Muscle layer of colon (tissue), 2 donors: ENCODE data around the gene TMEM86A.

ENCODE experiments used
- H3K27ac ChIP-seq: one replicate; pipeline ENCODE4 v1.7.0; 2013; ENCODE audit warnings: low read depth, mild to moderate bottlenecking, low read length, moderate library complexity
- H3K27me3 ChIP-seq, 2 donors: one replicate each; pipeline ENCODE4 v1.7.0; 2013; ENCODE audit warnings: low read length in 2 of 2, mild to moderate bottlenecking in 2 of 2; ENCODE audit not compliant: insufficient read depth in 2 of 2, control insufficient read depth in 1 of 2
- H3K36me3 ChIP-seq: one replicate; pipeline ENCODE4 v1.7.0; 2013; ENCODE audit warnings: mild to moderate bottlenecking, low read length; ENCODE audit not compliant: insufficient read depth
- H3K4me1 ChIP-seq: one replicate; pipeline ENCODE4 v1.7.0; 2013; ENCODE audit warnings: mild to moderate bottlenecking, low read length; ENCODE audit not compliant: insufficient read depth
- H3K4me3 ChIP-seq, 2 donors: one replicate each; pipeline ENCODE4 v1.7.0; 2013; ENCODE audit warnings: low read length in 2 of 2, low read depth in 1 of 2, mild to moderate bottlenecking in 1 of 2, moderate library complexity in 1 of 2
- H3K9ac ChIP-seq: one replicate; pipeline ENCODE4 v1.7.0; 2013; ENCODE audit warnings: low read length
- H3K9me3 ChIP-seq: one replicate; pipeline ENCODE4 v1.7.0; 2013; ENCODE audit warnings: mild to moderate bottlenecking, low read length
- donor health status: abdominal sarcoma.
- donor health status: Adenocarcinoma of cecum.

The TMEM86A gene

GRCh38 chr11:18700872-18701271, 2.3 kb downstream of the TMEM86A start:
- Histone ChIP-seq H3K4me1 (peaks cover 29% of the 10 kb centered on the region), H3K27me3 (no peaks in the 10 kb centered on the region), H3K4me3 (no peak overlapping the region), H3K36me3 (peaks cover 11% of the 10 kb centered on the region), H3K27ac (no peak overlapping the region), H3K9me3 (no peaks in the 10 kb centered on the region), H3K9ac (no peak overlapping the region)

DNA sequence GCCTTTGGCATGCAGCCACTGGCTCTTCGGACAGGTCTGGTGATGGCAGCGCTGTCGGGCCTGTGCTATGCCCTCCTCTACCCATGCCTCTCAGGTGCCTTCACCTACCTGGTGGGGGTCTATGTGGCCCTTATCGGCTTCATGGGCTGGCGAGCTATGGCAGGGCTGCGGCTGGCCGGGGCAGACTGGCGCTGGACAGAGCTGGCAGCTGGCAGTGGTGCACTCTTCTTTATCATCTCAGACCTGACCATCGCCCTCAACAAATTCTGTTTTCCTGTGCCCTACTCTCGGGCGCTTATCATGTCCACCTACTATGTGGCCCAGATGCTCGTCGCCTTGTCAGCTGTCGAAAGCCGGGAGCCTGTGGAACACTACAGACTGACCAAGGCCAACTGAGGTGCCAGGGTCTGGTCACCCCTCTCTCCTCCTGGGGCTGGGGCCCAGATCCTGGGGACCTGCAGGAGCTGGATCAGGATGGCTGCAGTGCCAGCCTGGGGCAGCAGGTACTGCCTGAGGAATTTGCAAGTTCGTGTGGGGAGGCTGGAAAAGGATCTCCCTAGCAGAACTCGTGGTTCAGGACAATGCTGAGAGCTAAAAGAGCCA, 3.1 kb downstream of the TMEM86A start:
- no peak overlapping the region for H3K9ac ChIP-seq
- no peaks in the 10 kb centered on the region for H3K27me3 ChIP-seq
- H3K9me3 ChIP-seq: no peaks in the 10 kb centered on the region
- H3K36me3 ChIP-seq: peaks cover 11% of the 10 kb centered on the region
- H3K4me1 ChIP-seq: peaks cover 29% of the 10 kb centered on the region
- no peak overlapping the region for H3K27ac ChIP-seq
- H3K4me3 ChIP-seq: no peak overlapping the region

DNA sequence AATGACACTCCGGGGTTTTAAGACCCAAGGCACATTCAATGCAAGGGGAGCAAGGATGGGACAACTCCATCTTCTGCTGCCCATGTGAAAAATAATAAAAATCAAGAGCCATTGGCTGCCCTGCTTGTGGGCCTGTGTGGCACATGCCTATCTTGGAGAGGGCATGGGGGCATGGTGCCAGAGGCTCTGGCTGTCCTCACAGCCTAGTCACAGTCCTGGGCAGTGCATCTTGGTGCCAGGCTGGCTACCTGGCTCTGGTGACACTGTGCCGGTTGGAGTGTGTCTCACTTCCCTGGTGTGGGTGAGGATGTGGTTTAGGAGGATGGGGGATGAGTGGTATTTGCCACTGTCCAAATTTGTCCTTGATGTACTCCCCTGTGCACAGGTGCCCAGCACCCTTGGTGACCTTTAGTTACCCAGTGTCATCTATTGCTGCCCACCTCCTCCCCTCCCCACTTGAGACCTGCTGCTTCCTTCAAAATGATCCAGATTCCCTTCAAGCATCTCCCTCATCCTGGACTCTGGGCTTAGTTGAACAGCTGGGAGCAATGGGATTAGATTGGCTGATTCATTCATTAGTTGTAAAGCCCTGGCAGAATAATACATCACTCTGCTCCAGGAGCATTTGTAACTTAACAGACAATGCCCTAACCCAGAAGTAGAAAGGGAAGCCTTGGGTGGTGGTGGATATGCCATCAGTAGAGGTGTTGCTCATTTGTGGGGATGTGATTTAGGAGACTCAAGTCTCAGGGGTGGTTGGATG, 4.6 kb downstream of the TMEM86A start:
- no peak overlapping the region for H3K9ac ChIP-seq
- H3K4me1 ChIP-seq: peaks cover 29% of the 10 kb centered on the region
- H3K4me3 ChIP-seq: no peak overlapping the region
- no peaks in the 10 kb centered on the region for H3K9me3 ChIP-seq
- no peak overlapping the region for H3K27ac ChIP-seq
- H3K27me3 ChIP-seq: no peaks in the 10 kb centered on the region
- H3K36me3 ChIP-seq: peaks cover 11% of the 10 kb centered on the region

GRCh38 chr11:18704045-18704645, 5.6 kb downstream of the TMEM86A start:
- Histone ChIP-seq H3K27ac (no peak overlapping the region), H3K27me3 (no peaks in the 10 kb centered on the region), H3K36me3 (peaks cover 11% of the 10 kb centered on the region), H3K9ac (no peak overlapping the region), H3K4me3 (no peak overlapping the region), H3K9me3 (no peaks in the 10 kb centered on the region), H3K4me1 (peaks cover 29% of the 10 kb centered on the region)

- Histone ChIP-seq H3K4me1 (peaks cover 24% of the 10 kb centered on the region), H3K36me3 (peaks cover 11% of the 10 kb centered on the region), H3K27me3 (no peaks in the 10 kb centered on the region), H3K9me3 (no peaks in the 10 kb centered on the region), H3K9ac (no peak overlapping the region), H3K27ac (no peak overlapping the region), H3K4me3 (peak overlapping the region in 1 of 2 donors; percentile 75)
Measured at GRCh38 chr11:18704698-18705097, 6.1 kb downstream of the TMEM86A start.

DNA sequence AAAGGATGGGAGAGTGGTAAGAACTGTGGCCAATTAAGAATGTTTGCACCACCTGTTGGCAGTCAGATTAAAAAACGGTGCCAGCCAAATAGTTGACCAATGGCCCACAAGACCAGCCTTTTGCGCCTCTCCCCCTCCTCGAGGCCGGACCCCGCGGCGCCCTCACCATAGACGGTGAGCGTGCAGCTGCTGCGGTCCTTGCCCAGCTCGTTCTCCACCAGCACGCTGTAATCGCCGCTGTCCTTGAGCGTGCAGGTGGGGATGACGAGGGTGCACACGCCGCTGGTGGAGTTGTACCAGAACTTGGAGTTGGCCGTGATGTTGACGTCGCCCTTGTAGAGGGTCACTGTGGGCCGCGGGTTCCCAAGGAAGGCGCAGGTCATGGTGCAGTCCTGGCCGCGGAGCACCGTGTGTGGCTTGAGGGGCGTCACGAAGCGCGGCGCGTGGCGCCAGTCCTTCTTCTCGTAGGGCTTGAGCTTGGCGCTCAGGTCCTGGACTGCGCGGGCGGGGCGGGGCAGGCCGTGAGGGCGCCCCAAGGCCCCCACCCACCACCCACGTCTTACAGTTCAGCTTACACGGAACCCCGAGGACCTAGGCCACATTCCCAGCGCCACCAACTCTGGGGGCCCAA, 7.2 kb downstream of the TMEM86A start:
- Histone ChIP-seq H3K9ac (peak overlapping the region; percentile 41), H3K4me1 (peaks cover 21% of the 10 kb centered on the region), H3K4me3 (peak overlapping the region; percentile 75 to 76), H3K27ac (peak overlapping the region; percentile 27), H3K36me3 (peaks cover 11% of the 10 kb centered on the region), H3K9me3 (no peaks in the 10 kb centered on the region), H3K27me3 (no peaks in the 10 kb centered on the region)

DNA sequence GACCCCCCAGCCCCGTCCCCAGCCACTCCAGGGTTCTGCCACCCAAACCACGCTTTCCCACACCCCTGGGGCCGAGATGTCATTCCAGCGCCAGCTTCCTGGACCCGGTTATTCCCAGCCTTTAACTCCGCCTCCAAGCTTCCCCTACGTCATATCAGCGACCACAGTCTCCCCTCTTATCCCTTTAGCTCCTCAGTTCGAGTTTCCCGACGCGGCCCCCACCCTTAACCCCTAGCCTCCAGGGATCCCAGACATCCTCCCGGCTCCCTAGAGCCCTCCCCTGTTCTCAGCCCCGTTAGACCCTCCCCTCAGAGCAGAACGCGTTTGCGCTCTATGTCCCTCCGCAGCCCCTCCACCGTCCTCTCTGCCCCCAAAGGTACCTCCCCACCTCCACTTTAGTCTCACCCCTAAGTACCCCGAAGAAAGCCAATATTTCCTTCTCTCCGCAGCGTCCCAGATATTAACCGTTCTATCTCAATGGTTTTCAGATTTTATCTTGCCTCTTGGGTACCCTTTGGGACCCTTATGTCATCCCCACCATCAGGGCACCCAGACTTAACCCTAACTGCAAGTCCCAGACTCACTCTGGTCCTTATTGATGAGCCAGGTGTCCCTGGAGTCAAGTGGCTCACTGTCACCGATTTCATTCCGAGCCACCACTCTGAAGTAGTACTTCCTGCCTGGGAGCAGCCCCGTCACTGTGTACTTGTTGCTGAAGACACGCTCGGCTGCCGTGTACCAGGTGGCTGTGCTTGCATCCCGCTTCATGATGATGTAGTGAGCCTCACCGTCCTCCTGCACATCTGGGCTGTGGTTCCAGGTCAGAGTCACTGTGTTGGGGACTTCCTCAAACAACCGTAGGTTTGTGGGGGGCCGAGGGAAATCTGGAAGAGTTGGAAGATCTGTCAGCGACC, 8.0 kb downstream of the TMEM86A start:
- Histone ChIP-seq H3K9me3 (no peaks in the 10 kb centered on the region), H3K36me3 (peaks cover 11% of the 10 kb centered on the region), H3K27ac (peak overlapping the region; percentile 57), H3K9ac (peak overlapping the region; percentile 69), H3K4me3 (peak overlapping the region; percentile 76 to 77), H3K4me1 (peaks cover 21% of the 10 kb centered on the region), H3K27me3 (no peaks in the 10 kb centered on the region)

- no peak overlapping the region for H3K4me3 ChIP-seq
- no peaks in the 10 kb centered on the region for H3K9me3 ChIP-seq
- no peaks in the 10 kb centered on the region for H3K27me3 ChIP-seq
- no peak overlapping the region for H3K27ac ChIP-seq
- peaks cover 21% of the 10 kb centered on the region for H3K4me1 ChIP-seq
- no peak overlapping the region for H3K9ac ChIP-seq
- no peaks in the 10 kb centered on the region for H3K36me3 ChIP-seq
Measured at GRCh38 chr11:18707811-18708340, 9.3 kb downstream of the TMEM86A start.

DNA sequence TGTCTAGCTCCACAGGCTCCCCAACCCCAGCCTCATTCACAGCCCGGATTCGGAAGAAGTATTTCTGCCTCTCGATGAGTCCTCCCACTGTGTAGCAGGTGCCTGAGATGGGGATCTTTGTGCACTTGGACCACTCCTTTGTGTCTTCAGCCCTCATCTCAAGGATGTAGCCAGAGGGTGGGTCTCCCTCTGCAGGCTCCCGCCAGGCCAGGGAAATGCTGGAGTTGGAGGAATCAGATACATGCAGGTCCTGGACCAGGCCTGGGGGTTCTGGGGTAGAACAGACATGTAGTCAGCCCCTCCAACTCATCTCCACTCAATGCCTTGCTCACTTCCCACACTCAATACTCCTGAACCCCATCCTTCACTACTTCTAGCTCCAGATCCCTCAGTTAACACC, 10.8 kb downstream of the TMEM86A start:
- Histone ChIP-seq H3K9ac (no peak overlapping the region), H3K27me3 (no peaks in the 10 kb centered on the region), H3K4me3 (no peak overlapping the region), H3K9me3 (no peaks in the 10 kb centered on the region), H3K36me3 (no peaks in the 10 kb centered on the region), H3K27ac (no peak overlapping the region), H3K4me1 (peaks cover 14% of the 10 kb centered on the region)

DNA sequence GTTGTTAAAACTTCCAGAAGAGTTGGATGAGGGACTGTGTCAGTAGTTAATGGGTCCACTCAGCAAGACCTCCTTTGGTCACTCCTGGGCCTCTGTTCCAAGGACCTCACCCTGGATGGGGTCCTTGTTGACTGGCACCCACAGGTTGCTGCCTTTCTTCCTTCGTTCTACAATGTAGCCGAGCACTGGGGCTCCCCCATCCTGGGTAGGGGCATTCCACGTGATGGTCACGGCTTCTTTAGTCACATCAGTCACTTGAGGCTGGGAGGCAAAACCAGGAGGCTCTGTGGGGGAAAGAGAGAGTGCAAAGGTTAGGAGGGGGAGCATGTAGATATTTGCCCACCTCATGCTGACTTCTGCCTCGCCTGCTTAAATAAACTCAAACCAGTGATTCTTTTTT, 12.0 kb downstream of the TMEM86A start:
- H3K36me3 ChIP-seq: no peaks in the 10 kb centered on the region
- no peak overlapping the region for H3K4me3 ChIP-seq
- H3K9ac ChIP-seq: no peak overlapping the region
- no peak overlapping the region for H3K27ac ChIP-seq
- H3K4me1 ChIP-seq: peaks cover 2% of the 10 kb centered on the region
- no peaks in the 10 kb centered on the region for H3K9me3 ChIP-seq
- no peaks in the 10 kb centered on the region for H3K27me3 ChIP-seq
